HG03097 (cell line): ENCODE measurements around the gene CHRNB1.

Source experiments
- ATAC-seq: cut with Tn5 transposase; IDR thresholded peaks from one replicate; pipeline ENCODE4 v1.9.1; 2021; ENCODE audit not compliant: unreplicated experiment, low FRiP score

CHRNB1 gene

DNA sequence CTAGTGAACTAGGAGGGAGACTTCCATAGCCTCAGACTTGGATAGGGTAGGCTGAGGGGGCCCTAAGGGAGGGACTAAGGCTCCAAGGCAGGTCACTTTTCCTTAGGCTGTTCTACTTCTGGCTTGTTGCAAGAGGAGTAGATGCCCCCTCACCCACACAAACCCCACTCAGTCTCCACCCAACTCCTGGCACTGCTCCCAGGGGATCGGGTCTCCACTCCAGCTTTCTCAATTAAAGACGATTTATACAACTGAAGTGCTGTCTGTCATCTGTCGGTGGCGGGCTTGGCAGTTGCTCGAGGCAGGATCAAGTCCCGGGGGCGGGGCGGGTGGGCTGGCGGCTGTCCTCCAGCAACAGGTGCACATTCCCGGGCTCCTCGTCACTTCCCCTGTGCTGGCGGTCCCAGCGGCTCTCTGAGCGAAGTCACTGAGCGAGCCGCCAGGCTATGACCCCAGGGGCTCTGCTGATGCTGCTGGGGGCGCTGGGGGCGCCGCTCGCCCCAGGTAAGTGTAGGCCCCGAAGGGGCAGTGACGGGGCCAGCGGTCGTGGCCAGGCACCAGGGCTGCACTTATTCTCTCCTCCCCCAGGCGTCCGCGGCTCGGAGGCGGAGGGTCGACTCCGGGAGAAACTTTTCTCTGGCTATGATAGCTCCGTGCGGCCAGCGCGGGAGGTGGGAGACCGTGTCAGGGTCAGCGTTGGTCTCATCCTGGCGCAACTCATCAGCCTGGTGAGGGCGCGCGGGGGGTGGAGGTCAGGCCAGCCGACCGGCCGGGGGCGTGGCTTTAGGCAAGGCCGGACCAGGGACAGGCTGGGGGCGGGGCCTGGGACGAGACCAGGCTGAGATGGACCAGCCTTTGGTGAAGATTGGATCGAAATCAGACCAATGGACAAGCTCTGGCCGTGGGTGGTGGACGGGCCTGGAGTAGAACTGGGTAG is at the start of gene CHRNB1:
Gene CHRNB1, plus strand, starts transcription at position 380 of the 937 bp plus-strand sequence. Its CDS starts 67 bp downstream, at position 447.
- no peak for ATAC-seq

DNA sequence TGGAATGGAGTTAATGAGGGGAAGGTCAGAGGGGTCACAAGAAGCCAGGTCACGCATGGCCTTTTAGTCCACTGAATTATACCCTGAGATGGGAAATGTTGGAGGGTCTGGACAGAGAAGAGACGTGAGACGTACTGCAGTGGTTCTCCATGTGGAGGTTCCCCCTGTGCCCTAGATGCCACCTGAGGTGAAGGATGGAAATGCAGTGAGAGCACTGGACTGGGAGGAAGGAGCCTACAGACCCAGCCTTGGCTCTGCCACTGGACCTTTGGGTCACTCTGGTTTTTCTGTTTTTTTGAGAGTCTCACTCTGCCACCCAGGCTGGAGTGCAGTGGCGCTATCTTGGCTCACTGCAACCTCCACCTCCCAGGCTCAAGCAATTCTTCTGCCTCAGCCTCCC is 48.7 kb upstream of the CHRNB1 start:
- no peak for ATAC-seq

GRCh38 chr17:7398612-7399011 is 46.2 kb upstream of the CHRNB1 start:
- no peak for ATAC-seq

- no peak for ATAC-seq
Measured at GRCh38 chr17:7403043-7403726, 41.7 kb upstream of the CHRNB1 start.

DNA sequence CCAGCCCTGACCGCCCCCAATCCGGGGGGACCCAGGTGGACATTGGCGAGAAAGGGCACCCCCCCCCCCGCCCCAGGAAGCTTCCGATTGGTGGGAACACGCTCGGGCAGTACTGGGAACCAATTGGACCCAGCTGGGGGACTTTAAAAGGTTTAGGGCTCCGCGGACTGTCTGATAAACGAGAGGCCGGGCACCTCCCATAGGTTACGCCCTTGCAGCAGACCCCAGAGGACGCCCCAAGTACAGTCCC is 41.2 kb upstream of the CHRNB1 start:
- no peak for ATAC-seq

DNA sequence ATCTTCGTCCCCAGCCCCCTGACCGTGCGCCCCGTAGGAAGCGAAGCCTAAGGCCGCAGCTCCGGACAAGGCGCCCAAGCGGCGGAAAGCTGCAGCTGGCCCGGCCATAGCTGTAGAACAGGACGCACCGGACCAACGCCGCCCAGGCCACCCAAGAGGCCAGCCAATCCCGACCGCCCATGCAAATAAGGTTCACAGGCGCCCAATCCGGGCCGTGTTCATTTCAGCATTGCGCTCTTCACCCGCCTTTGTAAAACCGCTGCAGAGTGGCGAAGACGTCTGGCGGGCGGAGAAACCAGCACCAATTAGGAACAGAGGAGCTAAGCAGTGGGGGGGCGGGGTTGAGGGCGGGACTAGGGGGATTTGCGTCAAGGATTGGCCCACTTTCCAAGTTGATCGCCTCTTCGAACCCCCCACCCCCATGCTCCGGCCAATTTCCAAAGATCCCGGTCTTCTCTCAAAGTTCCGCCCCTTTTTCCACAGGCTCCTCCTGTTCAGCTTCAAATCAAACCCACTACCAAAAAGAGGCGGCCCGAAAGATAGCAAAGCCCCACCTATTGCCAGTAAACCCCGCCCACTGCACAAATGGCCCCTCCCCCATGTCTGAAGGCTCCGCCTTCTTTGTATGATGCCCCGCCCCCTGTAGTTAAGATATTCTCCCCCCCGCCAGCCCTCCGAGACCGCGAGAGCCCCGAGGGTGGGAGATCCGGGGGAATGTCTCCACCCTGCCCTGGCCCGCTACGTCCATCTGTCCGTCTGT is 40.7 kb upstream of the CHRNB1 start, which contains the start of gene TMEM256:
Gene TMEM256, minus strand, starts transcription at position 121 of the 760 bp plus-strand sequence. Its CDS starts 13 bp downstream, at position 108.
- ATAC-seq, result peak; percentile 87

- peak; percentile 2 for ATAC-seq
Measured at GRCh38 chr17:7404737-7405349, 40.0 kb upstream of the CHRNB1 start.

GRCh38 chr17:7405350-7406234 is 39.3 kb upstream of the CHRNB1 start:
- no peak for ATAC-seq

GRCh38 chr17:7406235-7406825 is 38.5 kb upstream of the CHRNB1 start:
- no peak for ATAC-seq

GRCh38 chr17:7407082-7407481 is 37.8 kb upstream of the CHRNB1 start:
- no peak for ATAC-seq

DNA sequence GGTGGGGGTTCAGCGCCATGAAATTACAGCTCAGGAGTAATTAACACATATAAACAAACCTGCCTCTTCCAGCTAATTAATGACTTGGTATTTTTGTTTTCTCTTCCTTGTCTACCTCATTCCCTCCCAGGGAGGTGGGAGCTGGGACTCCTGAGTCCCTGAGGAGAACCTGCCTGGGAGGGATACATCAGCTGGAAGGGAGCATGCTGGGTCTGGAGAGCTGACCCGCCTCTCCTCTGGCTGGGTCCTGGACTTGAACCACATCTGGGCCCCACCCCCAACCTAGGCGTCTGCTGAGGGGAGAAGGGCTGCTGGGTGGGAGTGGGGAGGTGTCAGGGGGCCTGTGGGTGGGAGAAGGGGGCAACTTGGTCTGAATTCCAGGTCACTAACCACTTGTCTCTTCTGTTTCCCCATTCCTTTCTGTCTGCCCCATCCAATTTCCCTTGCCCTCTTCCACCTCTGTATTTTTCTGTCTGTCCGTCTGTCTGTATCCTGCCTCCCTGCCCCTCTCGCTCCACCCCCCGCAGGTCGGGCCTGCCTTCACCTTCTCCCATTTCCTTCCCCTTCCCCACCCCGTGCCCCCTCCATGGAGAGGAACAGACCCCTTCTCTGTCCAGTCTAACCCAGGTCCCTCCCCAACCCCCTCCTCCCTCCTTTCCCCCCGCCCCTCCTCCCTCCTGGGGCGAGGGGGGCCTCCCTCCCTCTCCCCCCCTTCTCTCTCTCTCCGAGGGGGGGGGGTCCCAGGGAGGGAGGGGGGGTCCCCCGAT is 37.2 kb upstream of the CHRNB1 start, which contains the start of gene NLGN2:
Gene NLGN2, plus strand, starts transcription at position 361 of the 767 bp plus-strand sequence. CDS start 411 bp downstream, outside the sequence.
- ATAC-seq, result no peak

DNA sequence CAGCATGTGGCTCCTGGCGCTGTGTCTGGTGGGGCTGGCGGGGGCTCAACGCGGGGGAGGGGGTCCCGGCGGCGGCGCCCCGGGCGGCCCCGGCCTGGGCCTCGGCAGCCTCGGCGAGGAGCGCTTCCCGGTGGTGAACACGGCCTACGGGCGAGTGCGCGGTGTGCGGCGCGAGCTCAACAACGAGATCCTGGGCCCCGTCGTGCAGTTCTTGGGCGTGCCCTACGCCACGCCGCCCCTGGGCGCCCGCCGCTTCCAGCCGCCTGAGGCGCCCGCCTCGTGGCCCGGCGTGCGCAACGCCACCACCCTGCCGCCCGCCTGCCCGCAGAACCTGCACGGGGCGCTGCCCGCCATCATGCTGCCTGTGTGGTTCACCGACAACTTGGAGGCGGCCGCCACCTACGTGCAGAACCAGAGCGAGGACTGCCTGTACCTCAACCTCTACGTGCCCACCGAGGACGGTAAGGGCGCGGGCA is 36.6 kb upstream of the CHRNB1 start:
- no peak for ATAC-seq

DNA sequence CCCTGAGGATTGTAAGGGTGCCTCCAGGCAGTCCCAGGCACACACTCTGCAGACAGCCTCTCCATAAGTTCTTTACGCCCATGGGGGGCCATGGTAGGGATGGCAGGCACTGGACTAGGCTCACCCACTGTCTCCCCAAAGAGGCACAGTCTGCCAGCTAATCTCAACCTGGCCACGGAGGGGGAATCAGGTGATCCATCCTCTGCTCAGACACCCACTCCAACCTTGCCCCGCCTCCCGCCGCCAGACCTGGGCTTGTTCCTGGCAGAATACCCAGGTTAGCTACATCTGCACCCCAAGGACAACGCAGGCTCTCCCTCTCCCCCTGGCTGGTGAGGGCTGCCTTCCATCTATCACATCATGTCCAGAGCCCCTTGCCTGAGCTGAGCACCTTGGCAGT is 36.0 kb upstream of the CHRNB1 start:
- no peak for ATAC-seq

DNA sequence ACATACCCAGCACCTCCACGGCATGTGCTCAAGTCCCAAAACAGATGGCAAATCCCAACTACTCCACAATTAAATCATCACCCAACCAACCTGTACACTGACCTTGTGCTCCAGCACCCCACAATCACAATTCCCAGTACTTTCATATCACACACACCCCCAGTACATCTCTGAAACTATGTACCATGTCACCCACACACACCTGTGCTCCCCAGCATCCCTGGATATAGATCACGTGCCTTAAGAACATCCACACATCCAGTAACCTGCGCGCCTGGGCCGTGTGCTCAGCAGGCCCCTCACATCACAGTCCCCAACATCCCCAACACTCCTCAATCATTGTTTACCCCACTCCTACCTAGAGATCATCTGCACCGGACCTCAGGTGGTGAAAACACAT is 35.1 kb upstream of the CHRNB1 start:
- ATAC-seq, result no peak

- no peak for ATAC-seq
Measured at GRCh38 chr17:7410634-7411426, 34.0 kb upstream of the CHRNB1 start.

DNA sequence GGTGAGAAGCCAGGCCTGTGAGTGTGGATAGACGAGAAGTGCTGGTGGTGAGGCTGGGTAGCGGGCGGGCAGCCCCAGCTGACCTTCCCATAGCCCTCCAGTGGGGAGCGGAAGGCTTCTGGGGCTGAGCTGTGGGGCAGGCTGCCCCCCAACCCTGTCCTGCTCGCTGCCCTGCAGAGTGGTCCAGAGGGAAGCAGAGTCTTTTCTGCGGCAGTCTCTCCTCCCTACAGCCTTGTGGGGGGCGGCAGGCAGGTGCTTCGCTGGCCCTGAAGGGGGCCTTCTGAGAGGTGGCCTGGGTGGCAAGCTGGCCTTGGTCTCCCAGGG is 33.5 kb upstream of the CHRNB1 start:
- ATAC-seq, result no peak

DNA sequence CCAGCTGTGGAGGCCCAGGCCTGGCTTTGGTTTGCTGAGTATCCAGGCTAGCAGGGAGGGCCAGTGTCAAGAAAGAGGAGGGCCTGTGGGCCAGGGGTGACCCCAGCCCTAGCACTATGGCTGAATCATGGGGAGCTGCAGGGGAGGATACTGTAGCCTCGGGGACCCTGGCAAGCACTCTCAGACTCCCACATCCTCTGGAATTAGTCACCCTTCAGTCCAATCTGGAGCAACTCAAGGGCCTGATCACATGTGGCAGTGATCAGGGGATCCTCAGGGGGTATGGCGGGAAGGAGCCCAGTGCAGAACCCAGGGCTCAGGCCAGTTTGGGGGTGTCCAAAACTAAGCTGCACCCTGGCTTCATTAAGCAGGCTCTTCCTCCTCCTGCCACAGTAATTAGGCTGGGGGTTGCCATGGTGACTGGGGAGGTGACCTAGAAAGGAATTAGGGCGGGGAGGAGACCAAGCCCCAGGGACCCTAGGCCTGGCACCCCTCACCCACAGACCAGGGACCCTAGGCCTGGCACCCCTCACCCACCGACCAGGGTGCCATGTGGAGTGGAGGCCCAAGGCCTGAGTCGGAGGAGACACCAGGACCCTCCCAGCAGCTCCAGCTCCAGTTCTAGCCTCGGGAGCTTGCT is 31.4 kb upstream of the CHRNB1 start:
- ATAC-seq, result no peak
